HG03103 (cell line): ENCODE results near the gene ARHGAP42.

Experiments used
- ATAC-seq: cut with Tn5 transposase; IDR thresholded peaks from one replicate; pipeline ENCODE4 v1.9.1; 2021; ENCODE audit warnings: low read depth; ENCODE audit not compliant: unreplicated experiment

The ARHGAP42 gene

DNA sequence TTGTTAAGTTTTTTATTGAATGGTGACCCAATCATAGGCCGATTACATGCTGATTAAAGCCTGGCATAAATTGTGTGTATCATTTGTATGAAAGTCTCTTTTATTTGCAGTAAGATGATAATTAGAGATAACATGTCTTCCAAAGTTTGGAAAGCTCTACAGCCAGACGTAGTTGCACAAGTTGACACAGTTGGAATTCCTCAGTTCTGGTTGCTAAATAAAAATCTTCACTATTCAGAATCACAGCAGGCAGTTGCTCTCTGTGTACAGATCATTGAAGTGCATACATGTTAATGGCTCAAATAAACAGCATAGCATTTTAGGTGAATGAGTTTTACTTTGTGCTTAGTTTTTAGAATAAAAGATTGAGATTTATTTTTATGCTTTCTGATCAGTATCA is 69.5 kb downstream of the ARHGAP42 start:
- no peak for ATAC-seq

DNA sequence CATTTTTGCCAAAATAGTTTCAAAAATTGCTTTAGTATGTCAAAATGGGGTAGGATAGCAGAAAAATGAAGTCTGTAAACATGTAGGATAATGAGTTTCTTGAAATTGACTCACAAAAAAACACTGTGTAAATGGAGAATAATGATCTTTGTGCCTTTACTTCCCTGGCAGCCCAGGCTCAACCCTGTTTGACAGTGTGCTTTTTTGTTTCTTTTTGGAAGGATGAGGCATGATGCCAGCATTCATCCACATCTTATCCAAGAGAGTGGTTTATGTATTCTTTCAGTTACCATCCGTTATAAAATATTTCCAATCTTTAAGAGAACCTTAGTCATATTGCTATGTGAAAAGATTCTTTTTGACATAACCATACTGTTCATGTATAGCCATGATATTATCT is 70.6 kb downstream of the ARHGAP42 start:
- no peak for ATAC-seq

DNA sequence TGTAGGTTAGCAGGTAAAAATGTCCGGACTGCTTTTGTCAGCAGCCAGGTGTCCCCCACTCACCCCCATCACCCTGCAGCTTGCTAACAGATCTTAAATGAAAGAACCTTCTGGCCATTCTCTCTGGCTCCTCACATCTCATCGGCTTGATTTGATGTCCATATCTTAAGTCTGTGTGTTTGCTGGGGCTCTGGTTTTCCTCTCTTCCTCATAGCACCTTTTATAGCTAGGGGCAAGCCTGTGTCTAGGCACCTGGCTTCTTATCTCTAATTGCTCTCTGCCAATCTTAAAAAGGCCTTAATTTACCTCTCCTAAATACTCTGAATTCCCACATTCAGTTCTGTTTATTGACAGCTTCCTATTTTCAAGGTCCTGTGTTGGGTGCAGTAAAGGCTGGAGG is 72.0 kb downstream of the ARHGAP42 start:
- no peak for ATAC-seq

DNA sequence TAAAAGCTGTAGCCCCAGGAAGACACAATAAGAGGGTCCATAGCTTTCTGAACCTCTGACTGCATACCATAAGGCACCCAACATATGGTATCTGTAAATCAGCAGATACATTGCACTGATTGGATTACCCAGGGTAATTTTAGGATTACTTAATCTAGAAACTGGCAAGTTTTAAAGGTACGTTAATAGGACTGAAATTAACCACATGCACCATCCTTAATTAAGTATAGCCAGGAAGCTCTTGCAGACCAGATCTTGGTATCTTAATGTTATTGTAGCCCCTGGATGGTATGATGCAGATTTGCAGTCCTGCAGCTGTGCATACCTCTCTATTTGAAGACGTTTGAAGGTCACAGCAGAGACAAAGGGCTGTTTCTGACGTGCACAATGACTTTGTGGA is 72.8 kb downstream of the ARHGAP42 start:
- ATAC-seq, result no peak

DNA sequence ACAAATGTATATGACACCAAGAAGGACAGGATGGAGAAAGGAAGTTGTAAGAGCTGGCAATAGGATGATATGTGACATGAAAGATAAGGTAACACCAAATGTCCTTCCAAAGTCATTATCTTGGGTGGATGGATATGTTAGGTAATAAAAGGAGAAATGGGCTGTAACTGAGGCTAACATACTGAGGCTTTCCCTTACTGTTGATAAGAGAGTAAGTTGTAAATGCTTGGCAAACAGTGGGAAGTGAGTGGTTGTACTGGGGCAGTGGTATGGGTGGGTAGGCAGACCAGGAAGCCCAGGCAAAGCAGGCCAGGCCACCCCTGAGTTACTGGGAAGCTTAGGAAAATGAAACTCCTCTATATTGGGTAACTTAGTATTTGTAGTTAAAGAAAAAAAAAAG is 73.7 kb downstream of the ARHGAP42 start:
- ATAC-seq, result no peak

DNA sequence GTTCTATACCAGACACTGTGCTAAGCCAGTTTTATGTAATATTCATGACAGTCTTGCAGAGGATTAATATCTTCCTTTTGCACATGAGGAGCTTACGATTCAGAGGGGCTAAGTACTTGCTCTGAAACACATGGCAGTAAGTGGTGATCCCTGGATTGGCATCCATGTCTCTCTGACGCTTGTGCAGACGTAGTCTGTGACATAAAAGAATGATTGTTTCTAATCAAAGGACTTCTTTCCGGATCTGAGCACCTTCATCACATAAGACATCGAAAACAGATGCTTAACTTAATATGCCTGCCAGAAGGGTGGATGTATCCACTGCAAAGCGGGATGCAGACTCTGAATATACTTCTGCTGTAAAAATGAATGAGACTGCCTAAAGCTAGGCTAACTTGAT is 74.8 kb downstream of the ARHGAP42 start:
- ATAC-seq, result no peak

DNA sequence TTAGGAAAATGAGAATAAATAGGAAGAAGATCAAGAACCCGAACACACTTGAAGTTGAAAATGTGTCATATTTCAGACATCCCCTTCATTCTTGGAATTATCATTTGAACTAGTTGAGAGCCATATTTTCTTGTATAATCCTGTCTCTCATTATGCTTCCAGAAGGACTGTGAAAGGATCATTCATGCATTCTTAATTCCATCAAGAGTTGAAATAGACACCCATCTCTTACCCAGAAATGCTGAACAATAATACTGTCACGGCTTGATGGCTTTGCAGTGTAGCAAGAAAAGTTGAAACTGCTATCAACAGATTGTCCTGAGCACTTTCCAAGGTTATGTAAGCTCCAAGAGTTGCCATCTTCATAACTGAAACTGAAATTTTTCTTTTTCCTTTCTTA is 79.7 kb downstream of the ARHGAP42 start:
- no peak for ATAC-seq

DNA sequence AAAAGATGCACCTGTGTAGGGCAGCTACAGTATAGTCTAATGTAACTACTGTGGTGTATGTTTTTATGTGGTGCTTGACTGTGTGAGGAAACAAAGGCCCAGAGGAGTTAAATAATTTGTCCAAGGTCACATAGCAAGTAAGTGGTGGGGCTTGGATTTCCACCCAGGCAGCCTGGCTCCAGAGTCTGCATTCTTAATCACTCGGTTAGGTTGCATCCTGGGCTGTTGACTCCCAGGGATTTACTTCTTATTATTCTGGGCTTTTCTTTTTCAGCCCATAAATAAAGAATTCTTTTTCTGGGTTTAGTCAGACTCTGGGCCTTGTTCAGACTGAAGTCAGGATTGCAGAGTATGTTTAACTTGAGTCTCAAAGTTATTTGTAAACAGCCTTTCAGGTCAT is 82.1 kb downstream of the ARHGAP42 start:
- ATAC-seq, result no peak

DNA sequence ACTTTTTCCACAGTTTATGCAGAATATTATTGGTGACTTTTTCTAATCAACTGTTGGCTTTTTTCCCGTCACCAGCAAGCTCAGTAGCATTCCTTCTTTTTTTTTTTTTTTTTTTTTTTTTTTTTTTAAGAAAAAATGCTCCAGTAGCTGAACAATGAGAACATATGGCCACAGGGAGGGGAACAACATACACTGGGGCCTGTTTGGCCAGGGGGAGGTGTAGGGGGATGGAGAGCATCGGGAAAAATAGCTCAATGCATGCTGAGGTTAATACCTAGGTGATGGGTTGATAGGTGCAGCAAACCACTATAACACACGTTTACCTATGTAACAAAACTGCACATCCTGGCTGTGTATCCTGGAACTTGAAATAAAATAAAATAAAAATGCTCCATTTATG is 82.5 kb downstream of the ARHGAP42 start:
- ATAC-seq, result no peak

DNA sequence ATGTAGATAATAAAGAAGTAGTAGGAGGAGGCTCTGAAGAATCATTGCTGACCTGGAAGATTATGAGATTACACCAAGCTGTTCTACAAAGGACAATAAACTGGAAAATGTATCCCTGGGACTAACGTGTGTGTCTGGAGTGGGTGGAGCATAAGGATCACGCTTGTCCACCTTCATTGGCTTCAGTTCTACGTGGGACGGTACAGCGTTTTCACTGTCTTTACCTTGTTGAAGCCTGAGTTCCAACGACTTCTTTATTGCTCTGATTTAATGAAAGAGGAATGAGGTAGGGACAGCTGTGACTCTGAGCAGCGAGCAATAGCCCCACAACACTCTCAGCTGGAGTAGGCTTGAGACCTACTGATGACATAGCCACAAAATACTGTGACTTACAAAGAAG is 87.0 kb downstream of the ARHGAP42 start:
- ATAC-seq, result no peak

DNA sequence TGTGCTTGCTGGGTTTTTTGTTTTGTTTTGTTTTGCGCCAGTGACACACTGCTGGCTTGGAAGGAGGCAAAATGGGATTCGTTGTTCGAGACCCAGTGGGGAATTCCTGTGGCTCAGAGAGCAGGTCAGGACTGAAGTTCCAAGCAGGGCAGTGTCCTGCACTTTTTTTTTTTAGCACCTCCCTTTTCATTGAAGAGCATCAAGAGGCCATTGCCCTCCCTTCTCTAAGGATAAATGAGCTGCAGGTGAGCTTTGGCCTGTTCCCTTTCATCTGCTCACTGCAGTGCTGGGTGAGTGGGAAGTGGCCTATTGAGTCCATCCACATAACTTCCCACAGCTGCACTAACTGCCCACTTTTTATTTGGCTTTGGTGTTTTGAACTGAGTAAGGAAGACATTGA is 87.8 kb downstream of the ARHGAP42 start:
- no peak for ATAC-seq

DNA sequence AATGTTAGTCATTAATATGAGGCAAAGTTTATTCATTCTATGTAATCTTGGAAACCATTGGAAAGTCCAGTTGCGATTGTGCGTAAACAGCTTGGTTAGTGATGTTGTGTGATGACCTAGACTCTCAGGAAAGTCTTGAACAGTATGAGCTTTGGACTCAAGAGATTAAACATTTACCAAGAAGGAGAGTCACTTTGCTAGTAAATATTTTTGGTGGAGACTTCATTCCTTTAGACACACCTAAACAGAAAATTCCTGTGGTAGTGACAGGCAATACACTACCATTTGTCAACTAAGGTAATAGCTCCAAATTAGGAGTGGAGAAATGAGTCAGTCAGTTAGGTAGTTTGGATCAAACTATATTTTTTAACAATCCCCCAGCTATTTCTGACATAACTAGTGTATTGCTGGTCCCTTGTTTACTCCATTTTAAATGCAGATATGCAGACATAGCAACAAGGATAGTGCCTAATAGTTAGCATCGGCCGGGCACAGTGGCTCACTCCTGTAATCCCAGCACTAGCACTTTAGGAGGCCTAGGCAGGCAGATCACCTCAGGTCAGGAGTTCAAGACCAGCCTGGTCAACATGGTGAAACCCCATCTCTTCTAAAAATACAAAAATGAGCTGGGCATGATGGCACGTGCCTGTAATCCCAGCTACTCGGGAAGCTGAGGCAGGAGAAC is 89.3 kb downstream of the ARHGAP42 start:
- ATAC-seq, result no peak

DNA sequence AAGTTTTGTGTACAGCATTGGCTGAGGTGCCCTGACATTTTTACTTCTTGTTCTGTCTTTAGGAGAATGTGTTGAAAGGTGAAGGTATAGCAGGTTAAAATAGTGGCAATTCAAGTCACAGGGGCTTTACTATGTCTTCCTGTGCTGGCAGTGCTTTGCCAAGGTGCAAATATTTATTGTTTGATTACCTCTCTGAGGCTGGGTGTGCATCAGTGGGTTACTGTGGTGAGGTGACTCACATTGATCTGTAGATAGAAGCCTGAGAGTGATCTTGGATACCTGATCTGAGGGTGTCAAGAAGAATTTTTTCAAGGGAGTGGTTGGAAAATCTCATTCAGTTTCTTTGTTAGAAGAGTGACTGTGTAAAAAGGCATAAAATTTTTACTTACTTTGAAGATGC is 90.0 kb downstream of the ARHGAP42 start:
- ATAC-seq, result no peak

DNA sequence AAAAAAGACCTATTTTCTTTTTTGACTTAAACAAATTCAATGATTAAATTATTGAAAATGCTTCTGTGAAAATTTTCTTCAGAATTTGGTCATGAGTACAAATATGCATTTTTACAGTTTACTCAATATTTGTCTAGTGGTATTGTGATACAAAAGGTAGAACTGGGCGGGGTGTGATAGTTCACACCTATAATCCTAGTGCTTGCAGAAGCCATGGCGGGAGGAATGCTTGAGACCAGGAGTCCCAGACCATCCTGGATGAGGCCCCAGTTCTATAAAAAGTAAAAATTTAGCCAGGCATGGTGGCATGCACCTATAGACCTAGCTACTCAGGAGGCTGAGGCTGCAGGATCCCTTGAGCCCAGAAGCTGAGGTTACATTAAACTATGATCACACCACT is 90.6 kb downstream of the ARHGAP42 start:
- no peak for ATAC-seq

DNA sequence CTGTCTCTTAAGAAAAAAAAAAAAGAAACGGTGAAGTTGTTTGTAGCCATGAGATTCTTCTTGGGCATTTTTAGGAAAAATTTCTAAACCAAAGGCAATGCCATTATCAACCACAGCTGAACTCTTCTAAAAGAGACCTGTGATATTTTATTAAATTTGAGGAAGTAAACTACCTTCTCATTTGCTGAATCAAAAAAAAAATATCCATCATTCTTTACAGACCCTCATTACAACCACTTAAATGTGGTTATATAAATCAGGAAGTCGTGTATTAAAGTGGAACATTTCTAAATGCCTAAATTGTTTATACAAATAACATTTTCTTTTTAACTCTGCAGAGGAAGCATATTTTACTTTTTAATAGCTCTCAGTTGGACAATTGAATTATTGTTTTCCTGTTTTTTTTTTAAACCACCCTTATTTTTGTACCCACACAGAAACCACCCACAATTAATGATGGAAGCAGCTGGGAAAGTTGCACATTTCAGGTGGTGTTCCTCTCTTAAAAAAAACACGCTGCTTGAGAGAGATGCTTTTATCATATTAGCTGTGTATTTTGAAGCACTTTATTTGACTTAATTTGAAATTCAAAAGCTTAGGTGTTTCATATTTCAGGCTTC is 91.2 kb downstream of the ARHGAP42 start:
- no peak for ATAC-seq

DNA sequence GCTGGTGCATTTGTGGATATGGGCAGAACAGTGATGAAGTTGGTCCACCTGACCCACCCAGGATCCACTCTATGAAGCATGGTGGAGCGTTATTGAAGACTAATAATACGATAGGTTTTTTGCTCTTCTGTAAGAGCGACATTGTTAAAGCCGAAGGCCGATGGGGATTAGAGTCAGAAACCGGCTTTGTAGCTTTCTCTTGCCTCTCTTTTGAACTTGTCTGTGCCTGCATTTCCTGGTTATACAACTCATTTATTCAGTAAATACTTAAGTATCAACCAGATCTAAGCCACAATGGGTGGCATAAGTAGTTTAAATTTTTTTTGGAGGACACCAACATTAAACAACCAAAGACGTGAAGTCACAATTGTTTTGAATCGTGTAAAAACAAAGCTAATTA is 93.4 kb downstream of the ARHGAP42 start:
- no peak for ATAC-seq

DNA sequence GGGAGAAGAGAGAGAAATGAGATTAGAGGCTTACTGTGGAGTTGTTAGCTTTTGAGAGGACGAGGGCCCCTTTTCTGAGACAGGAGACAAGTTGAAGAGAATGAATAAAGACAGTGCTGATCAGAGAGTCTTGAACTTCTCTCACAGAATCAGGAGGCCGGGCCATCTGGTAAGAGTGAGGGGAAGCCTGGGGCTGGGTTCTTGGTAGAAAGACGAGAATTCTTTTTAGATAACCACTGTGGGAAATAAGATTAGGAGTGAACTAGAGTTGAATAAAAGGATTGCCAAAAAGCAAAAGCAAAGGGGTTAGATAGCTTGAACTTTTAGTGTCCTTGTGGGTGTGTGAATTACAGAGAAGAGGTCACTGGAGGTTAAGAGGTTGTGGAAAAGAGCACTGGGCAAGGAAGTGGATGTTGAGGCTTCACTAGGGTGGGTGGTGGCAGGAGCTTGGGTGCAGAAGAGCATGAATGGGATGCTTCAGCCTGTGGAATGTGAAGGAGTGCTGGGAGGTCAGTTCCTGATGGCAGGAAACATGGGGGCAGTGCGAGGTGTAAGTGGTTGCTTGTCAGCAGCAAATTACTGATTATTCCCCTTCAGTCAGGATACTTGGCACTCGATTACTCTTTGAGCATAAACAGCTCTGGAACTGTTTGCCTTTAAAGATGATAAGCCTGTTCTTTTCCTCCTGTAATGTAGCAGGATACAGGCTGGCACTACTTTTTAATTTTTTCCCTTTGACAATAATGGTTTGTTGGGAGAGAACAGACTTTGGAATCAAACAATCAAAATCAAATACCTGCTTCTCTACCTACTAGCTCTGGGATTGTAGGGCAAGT is 98.3 kb downstream of the ARHGAP42 start:
- ATAC-seq, result no peak

DNA sequence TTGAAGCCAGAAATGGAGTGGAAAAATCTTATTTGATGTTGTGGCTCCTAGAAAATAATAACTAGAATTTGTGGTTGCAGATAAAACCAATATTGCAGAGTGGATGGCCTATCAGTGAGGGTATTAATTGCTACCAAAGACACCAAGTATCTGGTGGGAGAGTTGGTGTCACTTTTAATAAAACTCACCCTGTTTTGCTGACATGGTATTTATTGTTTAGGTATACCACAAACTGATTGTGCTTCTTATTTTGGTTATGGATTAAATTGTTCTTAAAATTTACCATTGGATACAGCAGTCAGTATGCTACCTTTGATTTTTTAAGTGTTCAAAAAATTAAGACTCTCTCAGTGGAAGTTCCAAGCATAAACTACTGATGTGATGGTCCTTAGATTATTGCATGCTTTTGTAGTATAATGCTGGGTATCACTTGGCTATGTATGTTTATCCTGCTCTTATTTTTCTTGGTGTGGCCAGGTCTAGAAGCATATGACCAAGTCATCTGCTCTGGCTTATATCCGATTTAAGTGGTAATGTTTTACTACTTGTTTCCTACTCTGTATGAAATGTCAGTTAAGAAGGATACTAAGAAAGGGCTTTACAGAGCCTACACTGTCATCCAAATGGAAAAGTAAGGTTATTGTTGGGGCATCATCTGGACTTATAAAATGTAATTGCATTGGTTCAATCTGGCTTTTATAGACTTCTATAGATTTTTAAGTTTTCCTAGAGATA is 101.6 kb downstream of the ARHGAP42 start:
- ATAC-seq, result no peak

DNA sequence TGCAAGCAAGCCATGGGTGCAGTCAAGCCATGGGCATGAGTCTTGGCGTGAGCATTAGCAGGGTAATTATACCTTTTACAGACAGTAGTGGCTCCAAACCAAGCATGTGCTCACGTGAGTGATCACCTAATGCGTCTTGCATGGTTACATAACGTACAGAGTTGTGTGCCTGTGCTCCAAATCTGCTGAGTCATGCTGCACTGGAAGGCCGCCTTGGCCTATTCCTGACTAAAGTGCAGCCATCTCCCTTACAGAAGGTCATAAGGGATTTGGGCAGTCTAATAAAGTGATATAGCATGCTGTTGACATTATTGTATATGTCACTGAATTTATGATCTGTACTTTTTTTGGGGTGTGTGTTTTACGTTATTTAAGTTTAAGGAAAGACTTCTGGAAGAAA is 102.4 kb downstream of the ARHGAP42 start:
- ATAC-seq, result no peak

DNA sequence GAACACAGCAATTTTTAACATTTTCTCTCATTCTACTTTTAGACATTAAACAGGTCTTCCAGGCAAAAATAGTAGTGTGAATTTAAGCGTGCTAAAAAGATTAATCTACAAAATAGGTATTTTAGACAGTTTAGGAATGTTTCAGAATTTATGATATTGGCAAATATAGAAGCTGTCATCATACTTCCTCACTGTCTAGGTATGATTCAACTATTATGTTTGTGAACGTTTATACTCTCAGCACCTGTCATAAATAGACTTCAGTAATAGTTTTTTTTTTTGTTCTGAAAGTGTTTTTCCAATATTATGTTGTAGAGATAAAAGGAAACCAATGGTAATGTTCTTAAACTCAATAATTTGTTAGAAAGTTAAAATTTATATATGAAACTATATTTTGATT is 103.0 kb downstream of the ARHGAP42 start:
- ATAC-seq, result no peak

DNA sequence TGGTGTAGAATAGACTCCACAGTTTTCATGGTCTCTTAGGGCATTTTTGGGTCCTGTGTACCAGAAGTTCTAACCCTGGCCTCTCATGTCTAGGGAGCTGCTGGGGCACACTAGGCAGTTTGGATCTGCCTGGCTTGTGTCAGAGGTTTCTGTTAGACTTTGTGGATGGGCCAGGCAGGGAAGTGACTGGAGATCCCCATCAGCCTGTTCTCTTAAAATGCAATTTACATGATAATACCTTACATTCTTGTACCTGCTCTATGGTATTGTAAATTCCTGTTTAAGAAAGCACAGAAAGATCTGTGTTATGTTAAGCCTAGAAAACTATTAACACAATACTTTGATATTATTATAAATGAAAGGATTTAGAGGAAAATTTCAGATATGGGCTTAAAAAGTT is 104.0 kb downstream of the ARHGAP42 start:
- no peak for ATAC-seq
